Testis (tissue), 3 donors: ENCODE data around the gene ITPK1. TPM values are rescaled to one million over a fixed set of nuclear protein-coding genes. Genes with fewer than 3 reads are reported as not detected.
A peak's percentile ranks its signal among the peaks of the same experiment; 100 is the strongest.

Experiments used
- DNase-seq: peaks from one replicate; pipeline ENCODE4 v3.0.0-alpha.2; 2019
- H3K27ac ChIP-seq, 2 donors: fragments of 200-600 bp; sonication (generic); one replicate each; pipeline ENCODE4 v1.5.1; 2019
- H3K27me3 ChIP-seq: fragments of 200-600 bp; sonication (generic); one replicate; pipeline ENCODE4 v1.5.1; 2019
- H3K36me3 ChIP-seq: fragments of 200-600 bp; sonication (generic); one replicate; pipeline ENCODE4 v1.5.1; 2017; ENCODE audit warnings: low read depth; ENCODE audit errors: missing control alignments
- H3K4me1 ChIP-seq: fragments of 200-600 bp; sonication (generic); one replicate; pipeline ENCODE4 v1.5.1; 2019
- H3K4me3 ChIP-seq, 2 donors: fragments of 200-600 bp; sonication (generic); one replicate each; pipeline ENCODE4 v1.5.1; 2017 to 2019
- H3K9me3 ChIP-seq: fragments of 200-600 bp; sonication (generic); one replicate; pipeline ENCODE4 v1.5.1; 2017
- POLR2A ChIP-seq: fragments of 450-650 bp; IDR thresholded peaks from one replicate; pipeline ENCODE4 v1.6.1; 2017; ENCODE audit warnings: antibody characterized with exemption, mild to moderate bottlenecking, moderate library complexity
- WGBS, 2 donors: methylation state at CpG; one replicate each; pipeline ENCODE4 v1.1.5; 2018; 5-methylcytosine and 5-hydroxymethylcytosine counted together
- intact Hi-C: fragments of 100-400 bp; cut with DNase I; formaldehyde crosslinking; loops from one replicate; pipeline ENCODE4 v1.15.1; 2023; ENCODE audit warnings: low total_unique reads
- polyA plus RNA-seq: library from polyadenylated mRNA; stranded (reverse); fragments of 350-450 nt; fragmentation: Illumina TruSeq; extraction: RNeasy Lipid Tissue Mini Kit (QIAGEN cat#74804); gene quantifications from one replicate; pipeline ENCODE4 v1.2.3, GENCODE V29; 2014; ENCODE audit warnings: low read depth, low replicate concordance; ENCODE audit not compliant: insufficient read depth
- total RNA-seq, 2 donors: library from RNA; depleted of rRNA; stranded (reverse); fragments of >200 nt; gene quantifications; one replicate each; pipeline ENCODE4 v1.2.3, GENCODE V29; 2016
- TF ChIP-seq, protein P1 (sequence below), 3 experiments: fragments of 450-650 bp in 2 of 3; fragments of 200-600 bp in 1 of 3; sonication (generic) in 1 of 3; IDR thresholded peaks; one replicate each; pipeline ENCODE4 v1.5.1; 2016 to 2019; ENCODE audit warnings: antibody characterized with exemption in 3 of 3, mild to moderate bottlenecking in 2 of 3, moderate library complexity in 1 of 3

ITPK1 gene
- total and polyA plus RNA-seq, 3 donors from 2014 or later = 78.3 to 92.5 (median 90.6) TPM

DNA sequence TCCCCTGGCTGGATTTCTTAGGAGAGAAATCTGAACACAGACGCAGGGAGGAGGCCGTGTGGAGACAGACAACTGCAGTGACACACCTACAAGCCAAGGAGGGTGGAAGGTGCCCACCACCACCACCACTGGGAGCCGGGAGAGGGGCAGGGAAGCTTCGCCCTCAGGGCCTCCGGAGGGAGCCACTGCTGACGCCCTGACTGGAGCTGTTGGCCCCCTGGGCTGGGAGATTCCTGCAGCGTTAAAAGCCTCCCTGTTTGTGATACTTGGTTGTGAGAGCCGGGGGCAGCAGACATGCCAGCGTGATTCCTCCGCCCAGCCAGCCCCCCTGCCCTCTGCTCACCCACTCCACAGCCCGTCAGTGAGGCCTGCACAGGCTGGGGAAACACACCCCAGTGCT, 120.8 kb downstream of the ITPK1 start:
- no peaks in the 10 kb centered on the region for H3K36me3 ChIP-seq
- H3K27ac ChIP-seq = no peak overlapping the region
- H3K9me3 ChIP-seq = no peaks in the 10 kb centered on the region
- no peak for DNase-seq
- WGBS, 2 donors = 83 to 87% methylated on average over 10 to 11 of the region's 11 CpGs
- intact Hi-C loops = no loop called here
- peaks cover 39% of the 10 kb centered on the region for H3K4me1 ChIP-seq
- H3K27me3 ChIP-seq = no peaks in the 10 kb centered on the region
- H3K4me3 ChIP-seq = no peak overlapping the region
- no peak for TF ChIP-seq POLR2A
- TF ChIP-seq, protein P1, sequence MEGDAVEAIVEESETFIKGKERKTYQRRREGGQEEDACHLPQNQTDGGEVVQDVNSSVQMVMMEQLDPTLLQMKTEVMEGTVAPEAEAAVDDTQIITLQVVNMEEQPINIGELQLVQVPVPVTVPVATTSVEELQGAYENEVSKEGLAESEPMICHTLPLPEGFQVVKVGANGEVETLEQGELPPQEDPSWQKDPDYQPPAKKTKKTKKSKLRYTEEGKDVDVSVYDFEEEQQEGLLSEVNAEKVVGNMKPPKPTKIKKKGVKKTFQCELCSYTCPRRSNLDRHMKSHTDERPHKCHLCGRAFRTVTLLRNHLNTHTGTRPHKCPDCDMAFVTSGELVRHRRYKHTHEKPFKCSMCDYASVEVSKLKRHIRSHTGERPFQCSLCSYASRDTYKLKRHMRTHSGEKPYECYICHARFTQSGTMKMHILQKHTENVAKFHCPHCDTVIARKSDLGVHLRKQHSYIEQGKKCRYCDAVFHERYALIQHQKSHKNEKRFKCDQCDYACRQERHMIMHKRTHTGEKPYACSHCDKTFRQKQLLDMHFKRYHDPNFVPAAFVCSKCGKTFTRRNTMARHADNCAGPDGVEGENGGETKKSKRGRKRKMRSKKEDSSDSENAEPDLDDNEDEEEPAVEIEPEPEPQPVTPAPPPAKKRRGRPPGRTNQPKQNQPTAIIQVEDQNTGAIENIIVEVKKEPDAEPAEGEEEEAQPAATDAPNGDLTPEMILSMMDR (IDR thresholded peaks at IDR 0.05) = no peak

DNA sequence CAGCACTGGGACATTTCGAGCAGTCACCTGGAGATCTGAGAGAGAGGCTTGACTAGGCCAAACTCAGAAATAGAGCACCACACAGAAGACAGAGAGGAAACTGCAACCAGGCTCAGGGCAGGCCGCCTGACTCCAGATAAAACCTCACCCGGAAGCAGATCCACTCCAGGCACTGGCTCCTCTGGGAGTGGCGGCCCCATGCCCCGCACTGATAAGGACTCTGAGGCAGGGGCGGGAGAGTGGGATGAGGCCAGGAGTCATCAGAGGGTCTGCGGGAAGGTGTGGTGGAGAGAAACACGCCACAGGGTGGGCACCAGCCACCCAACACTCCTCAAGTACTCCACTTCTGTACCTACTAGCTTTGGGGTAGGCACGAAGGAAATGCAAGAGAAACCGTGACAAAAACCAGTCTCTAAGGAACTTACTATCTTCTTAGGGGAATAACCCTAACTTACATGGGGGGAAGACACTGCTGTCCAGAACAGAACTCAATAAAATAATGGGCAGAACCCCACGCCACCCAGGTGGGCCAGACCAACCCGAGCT, 121.5 kb downstream of the ITPK1 start:
- Histone ChIP-seq H3K36me3 (no peaks in the 10 kb centered on the region), H3K4me1 (peaks cover 34% of the 10 kb centered on the region), H3K27ac (peak overlapping the region; percentile 36 to 82), H3K9me3 (no peaks in the 10 kb centered on the region), H3K4me3 (no peak overlapping the region), H3K27me3 (no peaks in the 10 kb centered on the region)
- DNase-seq = no peak
- intact Hi-C loops = no loop called here
- no peak for TF ChIP-seq POLR2A
- TF ChIP-seq, protein P1 (IDR thresholded peaks at IDR 0.05) = no peak
- WGBS, 2 donors = 80 to 82% methylated on average over 12 of the region's 12 CpGs

GRCh38 chr14:92993302-92993701, 122.4 kb downstream of the ITPK1 start:
- intact Hi-C loops = no loop called here
- Histone ChIP-seq H3K27ac (peak overlapping the region; percentile 74 to 82), H3K9me3 (no peaks in the 10 kb centered on the region), H3K4me1 (peaks cover 41% of the 10 kb centered on the region), H3K27me3 (no peaks in the 10 kb centered on the region), H3K36me3 (no peaks in the 10 kb centered on the region), H3K4me3 (no peak overlapping the region)
- 34 to 43% methylated on average over 9 of the region's 9 CpGs for WGBS, 2 donors
- no peak for TF ChIP-seq POLR2A
- TF ChIP-seq, protein P1 (IDR thresholded peaks at IDR 0.05) = no peak
- DNase-seq = peak; percentile 81

DNA sequence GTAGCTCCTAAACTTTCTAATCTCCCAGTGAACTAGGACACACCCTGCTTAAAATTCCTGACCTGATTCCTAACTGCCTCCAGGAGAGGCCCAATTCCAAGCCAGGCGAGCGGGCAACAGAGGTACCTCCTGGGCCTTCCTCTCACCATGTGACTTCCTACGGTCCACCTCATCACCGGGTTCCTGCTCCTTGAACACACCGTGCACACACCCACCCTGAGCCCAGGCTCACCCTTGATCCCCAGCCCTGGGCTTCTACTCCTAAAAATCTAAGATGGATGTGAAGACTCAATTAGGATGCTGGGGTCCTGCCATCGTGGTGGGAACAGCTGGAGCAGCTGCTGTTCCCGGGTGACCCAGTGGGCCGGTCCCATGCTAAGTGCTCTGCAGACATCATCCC, 124.2 kb downstream of the ITPK1 start:
- Histone ChIP-seq H3K27me3 (no peaks in the 10 kb centered on the region), H3K27ac (peak overlapping the region; percentile 18 to 50), H3K4me3 (no peak overlapping the region), H3K9me3 (no peaks in the 10 kb centered on the region), H3K4me1 (peaks cover 55% of the 10 kb centered on the region), H3K36me3 (no peaks in the 10 kb centered on the region)
- WGBS, 2 donors = 89 to 100% methylated on average over 4 to 8 of the region's 8 CpGs
- intact Hi-C loops = no loop called here
- TF ChIP-seq, protein P1 (IDR thresholded peaks at IDR 0.05) = no peak
- no peak for TF ChIP-seq POLR2A
- no peak for DNase-seq
